Mucosa of descending colon (tissue), 3 donors: ENCODE results near the gene ATP9B. TPM values are rescaled to one million over a fixed set of nuclear protein-coding genes. Genes with fewer than 3 reads are reported as not detected.

Experiments
- ATAC-seq: fragments of 200-7000 bp; cut with Tn5 transposase; one replicate; pipeline ENCODE4 v1.9.1; 2020; ENCODE audit warnings: mild to moderate bottlenecking, moderate library complexity
- DNase-seq, 3 donors: peaks; one replicate each; pipeline ENCODE4 v3.0.0-alpha.2; 2020
- H3K36me3 ChIP-seq: fragments of 200-600 bp; one replicate; pipeline ENCODE4 v1.8.0; 2021; ENCODE audit warnings: low read depth, mild to moderate bottlenecking
- H3K4me1 ChIP-seq: fragments of 200-600 bp; one replicate; pipeline ENCODE4 v1.8.0; 2021; ENCODE audit warnings: low read depth, mild to moderate bottlenecking
- H3K4me3 ChIP-seq: fragments of 200-600 bp; one replicate; pipeline ENCODE4 v1.8.0; 2021; ENCODE audit warnings: mild to moderate bottlenecking
- H3K9me3 ChIP-seq: fragments of 200-600 bp; one replicate; pipeline ENCODE4 v1.8.0; 2021; ENCODE audit warnings: mild to moderate bottlenecking
- CTCF ChIP-seq: fragments of 200-600 bp; IDR thresholded peaks from one replicate; pipeline ENCODE4 v1.8.0; 2022; ENCODE audit warnings: antibody characterized with exemption, mild to moderate bottlenecking
- intact Hi-C, 2 donors: fragments of 100-400 bp; cut with DNase I in 1 of 2; cut with micrococcal nuclease in 1 of 2; formaldehyde crosslinking; loops; one replicate each; pipeline versions ENCODE4 v1.11.0 to v1.11.1; 2022; cut with DNase I, micrococcal nuclease
- total RNA-seq, 3 donors: library from RNA; stranded (reverse); fragmentation: NEBNext Ultra II Directional in 2 of 3; extraction: Animal tissue kit (Norgen Biotek cat#: 25700) in 2 of 3; gene quantifications; one replicate each; pipeline versions ENCODE4 v1.2.1 to v1.2.4, GENCODE V29; 2021 to 2023
- donor health status: DM: no; HTN: no; CAD: no; lungs with moderate emphysema.
- donor health status: DM: no; HTN: no; CAD: no.
- donor health status: DM: no; HTN: yes; CAD: no.

ATP9B gene
- total RNA-seq, 3 donors from 2014 or later: 25.8 to 37.1 (median 34.1) TPM

DNA sequence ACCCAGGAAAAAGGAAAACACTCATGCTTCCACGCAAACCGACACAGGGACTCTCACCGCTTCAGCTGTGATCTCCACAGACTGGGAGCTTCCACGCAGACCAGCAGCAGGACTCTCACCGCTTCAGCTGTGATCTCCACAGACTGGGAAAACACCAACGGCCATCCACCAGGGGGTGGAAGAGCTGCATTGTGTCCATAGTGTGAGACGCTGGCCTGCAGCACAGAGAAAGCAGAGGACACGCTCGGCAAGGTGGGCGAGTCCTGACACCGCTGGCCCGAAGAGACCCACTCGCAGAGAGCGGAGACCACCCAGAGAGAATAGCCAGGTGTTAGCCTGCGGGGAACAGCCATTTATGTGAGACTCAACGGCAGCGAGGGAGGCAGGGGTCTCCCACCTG, 284.1 kb downstream of the ATP9B start:
- DNase-seq: no peak

GRCh38 chr18:79354350-79354749, 285.2 kb downstream of the ATP9B start:
- intact Hi-C loops: no loop called here
- Histone ChIP-seq H3K9me3 (no peaks in the 10 kb centered on the region), H3K4me1 (no peaks in the 10 kb centered on the region), H3K36me3 (no peaks in the 10 kb centered on the region), H3K4me3 (no peak overlapping the region)
- no peak for TF ChIP-seq CTCF
- no peak for ATAC-seq
- no peak for DNase-seq

More for the DNA sequence above, 284.1 kb downstream of the ATP9B start:
- no peak for TF ChIP-seq CTCF
- Histone ChIP-seq H3K36me3 (no peaks in the 10 kb centered on the region), H3K9me3 (no peaks in the 10 kb centered on the region), H3K4me3 (no peak overlapping the region), H3K4me1 (no peaks in the 10 kb centered on the region)
- intact Hi-C loops: no loop called here
- ATAC-seq: no peak

GRCh38 chr18:79355433-79356335, 286.5 kb downstream of the ATP9B start:
- no peak for TF ChIP-seq CTCF
- Histone ChIP-seq H3K4me3 (no peak overlapping the region), H3K4me1 (no peaks in the 10 kb centered on the region), H3K9me3 (no peaks in the 10 kb centered on the region), H3K36me3 (no peaks in the 10 kb centered on the region)
- ATAC-seq (no peak), DNase-seq (no peak)
- intact Hi-C loops: no loop called here

DNA sequence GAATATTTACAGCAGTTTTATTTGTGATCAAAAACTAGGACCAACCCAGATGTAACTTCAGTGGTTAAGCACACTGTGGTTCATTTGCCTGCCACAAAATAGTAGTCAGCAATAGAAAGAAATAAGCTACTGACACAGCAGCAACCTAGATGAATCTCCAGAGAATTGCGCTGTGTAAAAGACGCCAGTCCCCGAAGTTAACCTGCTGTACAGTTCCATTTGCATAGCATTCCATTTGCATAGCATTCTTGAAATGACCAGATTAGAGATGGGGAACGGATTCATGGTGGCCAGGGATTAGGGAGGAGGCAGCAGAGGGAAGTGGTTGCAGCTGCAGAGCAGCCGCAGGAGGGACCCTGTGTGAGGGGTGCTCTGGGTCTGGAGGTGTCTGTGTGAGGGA, 287.2 kb downstream of the ATP9B start:
- no peaks in the 10 kb centered on the region for H3K4me1 ChIP-seq
- intact Hi-C loops: no loop called here
- DNase-seq: no peak
- H3K4me3 ChIP-seq: no peak overlapping the region
- H3K9me3 ChIP-seq: no peaks in the 10 kb centered on the region
- ATAC-seq: no peak
- TF ChIP-seq CTCF: no peak
- H3K36me3 ChIP-seq: peaks cover 1% of the 10 kb centered on the region

GRCh38 chr18:79360933-79361332, 291.7 kb downstream of the ATP9B start:
- Histone ChIP-seq H3K9me3 (no peaks in the 10 kb centered on the region), H3K4me1 (no peaks in the 10 kb centered on the region), H3K4me3 (no peak overlapping the region), H3K36me3 (peaks cover 7% of the 10 kb centered on the region)
- intact Hi-C loops: no loop called here
- ATAC-seq (no peak), DNase-seq (no peak)
- no peak for TF ChIP-seq CTCF
